H9 (cell line): ENCODE measurements around the gene SELENOH. TPM values are rescaled to one million over a fixed set of nuclear protein-coding genes. Genes with fewer than 3 reads are reported as not detected.

Experiments
- DNase-seq: peaks from one replicate; pipeline ENCODE4 v3.0.0-alpha.2; 2017
- H2AFZ ChIP-seq: one replicate; pipeline ENCODE4 v1.6.1; 2013; ENCODE audit warnings: mild to moderate bottlenecking, low read length, control low read depth, moderate library complexity
- H2AK5ac ChIP-seq: 2 replicates; pipeline ENCODE4 v1.6.1; 2013; ENCODE audit warnings: low read length, control low read depth, mixed read lengths; ENCODE audit not compliant: insufficient read length
- H2BK120ac ChIP-seq: one replicate; pipeline ENCODE4 v1.6.1; 2013; ENCODE audit warnings: low read depth, mild to moderate bottlenecking, low read length, control low read depth, inconsistent platforms; ENCODE audit not compliant: poor library complexity, severe bottlenecking
- H2BK12ac ChIP-seq: 2 replicates; pipeline ENCODE4 v1.6.1; 2013; ENCODE audit warnings: low read length, control low read depth, mixed read lengths, low read depth; ENCODE audit not compliant: insufficient read length
- H2BK15ac ChIP-seq: 2 replicates; pipeline ENCODE4 v1.6.1; 2013; ENCODE audit warnings: low read depth, low read length, control low read depth
- H2BK20ac ChIP-seq: one replicate; pipeline ENCODE4 v1.6.1; 2013; ENCODE audit warnings: low read depth, mild to moderate bottlenecking, low read length, control low read depth, inconsistent platforms; ENCODE audit not compliant: poor library complexity, severe bottlenecking
- H2BK5ac ChIP-seq: 2 replicates; pipeline ENCODE4 v1.6.1; 2013; ENCODE audit warnings: low read length, control low read depth, mixed read lengths; ENCODE audit not compliant: insufficient read length
- H3K14ac ChIP-seq: 2 replicates; pipeline ENCODE4 v1.6.1; 2013; ENCODE audit warnings: low read length, control low read depth; ENCODE audit not compliant: insufficient read depth
- H3K18ac ChIP-seq: 2 replicates; pipeline ENCODE4 v1.6.1; 2013; ENCODE audit warnings: low read depth, mild to moderate bottlenecking, mixed read lengths, low read length, control low read depth; ENCODE audit not compliant: insufficient read length
- H3K23ac ChIP-seq: 2 replicates; pipeline ENCODE4 v1.6.1; 2013; ENCODE audit warnings: low read length, control low read depth, mixed read lengths, low read depth; ENCODE audit not compliant: insufficient read length
- H3K23me2 ChIP-seq: 2 replicates; pipeline ENCODE4 v1.6.1; 2013; ENCODE audit warnings: low read depth, mild to moderate bottlenecking, mixed read lengths, low read length, control low read depth; ENCODE audit not compliant: insufficient read length, poor library complexity, severe bottlenecking
- H3K27ac ChIP-seq: 2 replicates; pipeline ENCODE4 v1.5.1; 2013; ENCODE audit warnings: low read length, control low read depth, mixed read lengths, low read depth; ENCODE audit not compliant: insufficient read length
- H3K27me3 ChIP-seq: 2 replicates; pipeline ENCODE4 v1.6.1; 2013; ENCODE audit warnings: low read length, control low read depth, inconsistent platforms; ENCODE audit not compliant: insufficient read depth
- H3K4ac ChIP-seq: 2 replicates; pipeline ENCODE4 v1.6.1; 2013; ENCODE audit warnings: low read depth, mild to moderate bottlenecking, control low read depth, inconsistent platforms, low read length, moderate library complexity
- H3K4me1 ChIP-seq: 2 replicates; pipeline ENCODE4 v1.6.1; 2013; ENCODE audit warnings: low read length, control low read depth, inconsistent platforms; ENCODE audit not compliant: insufficient read depth
- H3K4me2 ChIP-seq: 2 replicates; pipeline ENCODE4 v1.6.1; 2013; ENCODE audit warnings: low read length, control low read depth, mixed read lengths; ENCODE audit not compliant: insufficient read length, insufficient read depth
- H3K56ac ChIP-seq: 2 replicates; pipeline ENCODE4 v1.6.1; 2013; ENCODE audit warnings: low read depth, mild to moderate bottlenecking, mixed read lengths, low read length, control low read depth; ENCODE audit not compliant: insufficient read length
- H3K79me1 ChIP-seq: 2 replicates; pipeline ENCODE4 v1.6.1; 2013; ENCODE audit warnings: low read depth, mild to moderate bottlenecking, moderate library complexity, low read length, control low read depth, inconsistent platforms; ENCODE audit not compliant: insufficient read depth, poor library complexity, severe bottlenecking
- H3K79me2 ChIP-seq: 2 replicates; pipeline ENCODE4 v1.6.1; 2013; ENCODE audit warnings: low read length, control low read depth, inconsistent platforms; ENCODE audit not compliant: insufficient read depth
- H3K9ac ChIP-seq: 2 replicates; pipeline ENCODE4 v1.6.1; 2013; ENCODE audit warnings: low read length, control low read depth, mixed read lengths; ENCODE audit not compliant: insufficient read length; ENCODE audit errors: extremely low read depth
- H3K9me3 ChIP-seq: one replicate; pipeline ENCODE4 v1.6.1; 2013; ENCODE audit warnings: low read depth, low read length, inconsistent platforms; ENCODE audit not compliant: control insufficient read depth
- H3T11ph ChIP-seq: one replicate; pipeline ENCODE4 v1.6.1; 2013; ENCODE audit warnings: mild to moderate bottlenecking, low read length, control low read depth, inconsistent platforms
- H4K20me1 ChIP-seq: one replicate; pipeline ENCODE4 v1.6.1; 2013; ENCODE audit not compliant: control insufficient read depth, insufficient read length, insufficient read depth
- H4K5ac ChIP-seq: 2 replicates; pipeline ENCODE4 v1.6.1; 2013; ENCODE audit warnings: low read depth, mild to moderate bottlenecking, mixed read lengths, low read length, control low read depth; ENCODE audit not compliant: insufficient read length
- H4K8ac ChIP-seq: replicated peaks from 2 replicates; pipeline ENCODE4 v1.6.1; 2013; ENCODE audit warnings: low read length, control low read depth, mixed read lengths, low read depth; ENCODE audit not compliant: insufficient read length
- H4K91ac ChIP-seq: 2 replicates; pipeline ENCODE4 v1.6.1; 2013; ENCODE audit warnings: low read depth, mild to moderate bottlenecking, moderate library complexity, mixed read lengths, low read length, control low read depth; ENCODE audit not compliant: insufficient read length
- H3K27ac Mint-ChIP-seq, 3 experiments: 2 replicates in 2 of 3; 3 replicates in 1 of 3; pipeline ENCODE4 v1.8.0; 2020 to 2021; ENCODE audit warnings: mixed read lengths in 3 of 3, mild to moderate bottlenecking in 1 of 3, moderate library complexity in 1 of 3
- H3K27me3 Mint-ChIP-seq: 2 replicates; pipeline ENCODE4 v1.8.0; 2021; ENCODE audit warnings: low read depth, mild to moderate bottlenecking, moderate library complexity, mixed read lengths
- H3K36me3 Mint-ChIP-seq, 3 experiments: 2 replicates in 2 of 3; 3 replicates in 1 of 3; pipeline ENCODE4 v1.8.0; 2020 to 2021; ENCODE audit warnings: low read depth in 3 of 3, mixed read lengths in 3 of 3; ENCODE audit not compliant: insufficient read depth in 1 of 3
- H3K4me1 Mint-ChIP-seq, 2 experiments: 2 replicates each; pipeline ENCODE4 v1.8.0; 2020; ENCODE audit warnings: mixed read lengths in 2 of 2
- H3K4me3 Mint-ChIP-seq, 2 experiments: 2 replicates in 1 of 2; 3 replicates in 1 of 2; pipeline ENCODE4 v1.8.0; 2020 to 2021; ENCODE audit warnings: mild to moderate bottlenecking in 2 of 2, mixed read lengths in 2 of 2, moderate library complexity in 1 of 2
- H3K9me3 Mint-ChIP-seq, 2 experiments: 2 replicates in 1 of 2; 3 replicates in 1 of 2; pipeline ENCODE4 v1.8.0; 2020; ENCODE audit warnings: mild to moderate bottlenecking in 2 of 2, mixed read lengths in 2 of 2, moderate library complexity in 1 of 2
- WGBS: extraction: QIAGEN DNeasy Blood & Tissue Kit; methylation state at CpG from one replicate; pipeline ENCODE4 v1.1.7; 2013; ENCODE audit warnings: missing lambda C conversion rate, low lambda C conversion rate, mixed read lengths; ENCODE audit not compliant: insufficient read length; ENCODE audit errors: extremely low coverage; 5-methylcytosine and 5-hydroxymethylcytosine counted together
- total RNA-seq: library from RNA; stranded (reverse); gene quantifications from 2 replicates; pipeline ENCODE4 v1.2.1, GENCODE V29; 2021
- TF ChIP-seq, protein P1 (sequence below): fragments of 200-600 bp; sonication (generic); conservative IDR thresholded peaks from 3 replicates; pipeline ENCODE4 v1.8.0; 2021; ENCODE audit warnings: antibody characterized with exemption, mild to moderate bottlenecking

SELENOH gene
- total RNA-seq, 1 experiment from 2014 or later = 251 TPM

DNA sequence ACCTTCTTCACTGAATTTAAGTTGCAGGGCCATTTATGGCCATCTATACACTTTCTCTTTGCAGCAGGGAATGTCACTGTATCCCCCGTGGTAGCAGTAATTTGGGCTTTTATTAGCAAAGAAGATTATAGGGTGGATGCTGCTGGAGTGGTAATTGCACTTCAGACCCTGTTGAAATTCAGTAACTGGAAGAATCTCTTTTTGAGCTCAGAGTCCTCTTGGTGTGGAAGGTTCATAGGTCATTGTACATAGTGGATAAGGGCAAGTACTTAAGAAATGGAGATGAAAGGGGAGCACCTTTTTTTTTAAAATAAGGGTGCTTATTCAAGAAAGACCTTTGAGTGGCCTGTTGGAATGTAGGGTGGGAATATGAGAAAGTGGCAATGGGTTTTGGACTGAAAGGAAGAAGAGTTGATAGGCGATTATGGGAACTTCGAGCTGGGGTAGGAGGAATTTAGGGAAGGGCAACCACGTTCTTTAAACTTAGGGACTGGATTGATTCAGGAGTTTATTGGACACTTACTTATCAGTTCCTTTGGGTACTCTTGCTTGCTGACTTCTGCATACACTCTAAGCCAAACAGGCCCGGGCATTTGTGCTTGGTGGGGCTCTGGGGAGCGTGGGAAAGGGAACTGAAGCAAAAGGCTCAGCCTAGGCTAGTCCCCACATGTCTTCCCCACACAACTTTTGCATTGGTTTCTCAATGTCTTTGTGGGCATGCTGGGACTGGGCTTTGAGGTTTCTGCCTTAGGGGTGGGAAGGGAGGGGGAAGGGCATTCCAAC is 46.8 kb downstream of the SELENOH start:
- H3K23me2 ChIP-seq = no peaks in the 10 kb centered on the region
- peak overlapping the region; percentile 40 for H3K27ac ChIP-seq
- no peak overlapping the region for H4K91ac ChIP-seq
- WGBS = no CpG with 5 or more reads among the region's 6 CpGs
- peak overlapping the region; percentile 90 for H3T11ph ChIP-seq
- no peaks in the 10 kb centered on the region for H4K20me1 ChIP-seq
- no peak overlapping the region for H3K14ac ChIP-seq
- peaks cover 35% of the 10 kb centered on the region; the same call in 1 of the 2 replicates for H3K79me2 ChIP-seq
- no peak overlapping the region for H2AK5ac ChIP-seq
- H3K56ac ChIP-seq = no peak overlapping the region
- H2BK15ac ChIP-seq = no peak overlapping the region
- no peak overlapping the region for H3K23ac ChIP-seq
- H4K5ac ChIP-seq = no peak overlapping the region
- Mint-ChIP-seq H3K27ac (peak overlapping the region; percentile 76 to 91 (median 86); a peak in 6 of 7 replicates), H3K4me3 (peak overlapping the region in 1 of 2 experiments; percentile 2; a peak in 2 of 5 replicates), H3K27me3 (no peaks in the 10 kb centered on the region), H3K4me1 (peaks cover 37 to 42% of the 10 kb centered on the region in 2 experiments), H3K36me3 (peaks cover 9 to 30% (median 27%) of the 10 kb centered on the region in 3 experiments), H3K9me3 (no peaks in the 10 kb centered on the region)
- peak overlapping the region; percentile 28 for H3K4me2 ChIP-seq
- H3K4me1 ChIP-seq = peaks cover 9% of the 10 kb centered on the region; the same call in 1 of the 2 replicates
- no peak overlapping the region for H2AFZ ChIP-seq
- H2BK5ac ChIP-seq = no peak overlapping the region
- H3K27me3 ChIP-seq = no peaks in the 10 kb centered on the region
- peak; percentile 43 for DNase-seq
- TF ChIP-seq, protein P1, sequence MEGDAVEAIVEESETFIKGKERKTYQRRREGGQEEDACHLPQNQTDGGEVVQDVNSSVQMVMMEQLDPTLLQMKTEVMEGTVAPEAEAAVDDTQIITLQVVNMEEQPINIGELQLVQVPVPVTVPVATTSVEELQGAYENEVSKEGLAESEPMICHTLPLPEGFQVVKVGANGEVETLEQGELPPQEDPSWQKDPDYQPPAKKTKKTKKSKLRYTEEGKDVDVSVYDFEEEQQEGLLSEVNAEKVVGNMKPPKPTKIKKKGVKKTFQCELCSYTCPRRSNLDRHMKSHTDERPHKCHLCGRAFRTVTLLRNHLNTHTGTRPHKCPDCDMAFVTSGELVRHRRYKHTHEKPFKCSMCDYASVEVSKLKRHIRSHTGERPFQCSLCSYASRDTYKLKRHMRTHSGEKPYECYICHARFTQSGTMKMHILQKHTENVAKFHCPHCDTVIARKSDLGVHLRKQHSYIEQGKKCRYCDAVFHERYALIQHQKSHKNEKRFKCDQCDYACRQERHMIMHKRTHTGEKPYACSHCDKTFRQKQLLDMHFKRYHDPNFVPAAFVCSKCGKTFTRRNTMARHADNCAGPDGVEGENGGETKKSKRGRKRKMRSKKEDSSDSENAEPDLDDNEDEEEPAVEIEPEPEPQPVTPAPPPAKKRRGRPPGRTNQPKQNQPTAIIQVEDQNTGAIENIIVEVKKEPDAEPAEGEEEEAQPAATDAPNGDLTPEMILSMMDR = no peak
- H3K4ac ChIP-seq = no peak overlapping the region
- H4K8ac ChIP-seq = no peak overlapping the region
- H3K9ac ChIP-seq = no peak overlapping the region
- no peak overlapping the region for H2BK20ac ChIP-seq
- H2BK120ac ChIP-seq = no peak overlapping the region
- H3K79me1 ChIP-seq = peaks cover 14% of the 10 kb centered on the region
- no peak overlapping the region for H2BK12ac ChIP-seq
- H3K9me3 ChIP-seq = no peaks in the 10 kb centered on the region
- peak overlapping the region; percentile 81 for H3K18ac ChIP-seq
